Globus pallidus (tissue), 1 donor: ENCODE measurements around the gene FBF1.
"Not testable (repeated sequence)": the region's sequence is repeated elsewhere in the genome, so short reads cannot be mapped to it uniquely, and the experiment has no call there.

ENCODE experiments used
- DNase-seq: peaks from one replicate; pipeline ENCODE4 v3.0.0-alpha.2; 2015; ENCODE audit warnings: low spot score

Gene FBF1

DNA sequence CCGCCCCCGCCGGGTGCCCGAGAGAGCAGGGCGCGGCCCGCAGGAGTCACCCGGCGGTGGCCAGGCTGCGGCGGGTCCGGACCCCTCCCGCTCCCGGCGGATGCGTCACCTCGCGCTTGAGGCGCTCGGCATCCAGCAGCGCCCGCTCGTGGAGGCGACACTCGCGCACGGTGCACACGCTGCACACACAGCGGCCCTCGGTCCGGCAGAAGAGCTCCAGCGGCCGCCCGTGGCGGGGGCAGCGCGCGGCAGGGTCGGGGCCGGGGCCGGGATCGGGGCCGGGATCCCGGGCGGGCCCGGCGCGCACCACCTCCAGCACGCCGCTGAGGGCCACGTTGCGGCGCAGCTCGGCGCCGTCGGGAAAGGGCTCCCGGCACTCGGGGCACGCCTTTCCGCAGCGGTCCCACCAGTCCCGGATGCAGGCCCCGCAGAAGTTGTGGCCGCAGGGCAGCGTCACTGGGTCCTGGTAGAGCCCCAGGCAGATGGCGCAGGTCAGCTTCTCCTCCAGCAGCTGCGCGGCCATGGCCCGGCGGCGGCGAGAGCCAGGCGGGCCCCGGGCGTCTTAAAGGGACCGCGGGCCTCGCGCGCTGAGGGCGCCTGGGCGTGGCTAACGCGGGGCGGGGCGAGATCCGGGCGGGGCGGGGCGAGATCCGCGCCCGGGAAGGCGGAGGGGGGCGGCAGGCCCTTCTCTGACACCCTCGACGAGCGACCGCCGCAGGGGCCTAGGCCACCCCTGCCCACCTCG, 44.3 kb downstream of the FBF1 start, which contains the start of gene TRIM65:
Gene TRIM65 (minus strand): TSS at position 537 of the 745 bp plus-strand sequence. CDS start 14 bp downstream, at position 523.
- DNase-seq = peak; percentile 84

DNA sequence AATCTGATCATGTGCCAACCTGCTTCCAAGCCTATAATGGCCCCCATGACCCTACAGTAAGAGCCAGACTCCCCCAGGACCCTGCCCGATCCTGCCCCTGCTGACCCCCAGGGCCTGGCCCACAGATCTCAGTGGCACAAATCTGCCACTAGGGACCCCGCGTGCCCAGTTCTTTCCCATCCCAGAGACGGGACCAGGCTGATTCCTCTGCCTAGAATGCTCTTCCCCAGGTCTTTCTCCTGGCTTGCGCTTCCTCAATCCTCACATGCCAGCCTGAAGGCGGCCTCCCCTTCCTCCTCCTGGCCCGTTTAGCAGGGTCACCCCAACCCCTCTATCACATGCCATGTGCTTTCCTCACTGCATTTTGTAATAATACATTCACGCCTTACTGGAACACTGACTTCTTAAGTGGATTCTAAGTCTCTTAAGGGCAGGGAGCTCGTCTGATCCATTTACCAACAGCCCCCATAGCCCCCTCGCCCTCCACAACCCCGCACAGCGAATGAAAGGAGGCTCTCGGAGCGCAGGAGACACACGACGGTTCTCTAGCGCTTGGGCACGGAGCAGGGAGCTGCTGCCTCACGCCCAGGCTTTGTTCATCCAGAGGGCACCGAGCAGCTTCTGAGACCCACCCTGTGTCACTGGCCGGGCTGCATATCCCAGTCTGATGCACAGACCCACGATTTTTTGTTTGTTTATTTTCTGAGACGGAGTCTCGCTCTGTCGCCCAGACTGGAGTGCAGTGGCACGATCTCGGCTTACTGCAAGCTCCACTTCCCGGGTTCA, 45.3 kb downstream of the FBF1 start:
- DNase-seq = no peak

DNA sequence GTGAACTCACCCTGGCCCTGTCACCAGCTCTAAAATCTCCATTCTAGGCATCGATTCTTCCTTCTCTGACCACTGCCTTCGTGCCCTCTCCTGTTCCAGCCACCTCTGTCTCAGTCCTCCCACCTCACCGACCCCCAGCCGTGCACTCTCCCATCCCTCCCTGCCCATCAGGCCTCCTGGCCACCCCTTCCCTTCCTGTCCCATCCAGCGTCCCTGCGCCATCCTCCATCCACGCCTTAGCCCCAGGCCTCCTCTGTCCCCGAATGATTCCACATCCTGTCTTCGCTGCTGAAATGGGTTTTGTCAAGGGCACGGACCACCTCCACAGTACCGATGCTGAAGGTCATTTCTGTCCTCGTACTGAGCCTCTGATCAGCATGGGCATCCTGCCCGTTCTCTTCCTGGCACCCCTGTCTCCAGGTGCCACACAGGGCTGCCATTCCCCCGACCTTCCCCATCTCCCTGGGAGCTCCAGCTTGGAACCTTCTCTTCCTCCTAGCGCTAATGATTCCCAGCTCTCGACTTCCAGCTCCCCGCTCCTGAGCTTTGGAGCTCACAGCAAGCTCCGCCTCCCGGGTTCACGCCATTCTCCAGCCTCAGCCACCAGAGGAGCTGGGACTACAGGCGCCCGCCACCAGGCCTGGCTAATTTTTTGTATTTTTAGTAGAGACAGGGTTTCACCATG, 46.7 kb downstream of the FBF1 start:
- DNase-seq = no peak

DNA sequence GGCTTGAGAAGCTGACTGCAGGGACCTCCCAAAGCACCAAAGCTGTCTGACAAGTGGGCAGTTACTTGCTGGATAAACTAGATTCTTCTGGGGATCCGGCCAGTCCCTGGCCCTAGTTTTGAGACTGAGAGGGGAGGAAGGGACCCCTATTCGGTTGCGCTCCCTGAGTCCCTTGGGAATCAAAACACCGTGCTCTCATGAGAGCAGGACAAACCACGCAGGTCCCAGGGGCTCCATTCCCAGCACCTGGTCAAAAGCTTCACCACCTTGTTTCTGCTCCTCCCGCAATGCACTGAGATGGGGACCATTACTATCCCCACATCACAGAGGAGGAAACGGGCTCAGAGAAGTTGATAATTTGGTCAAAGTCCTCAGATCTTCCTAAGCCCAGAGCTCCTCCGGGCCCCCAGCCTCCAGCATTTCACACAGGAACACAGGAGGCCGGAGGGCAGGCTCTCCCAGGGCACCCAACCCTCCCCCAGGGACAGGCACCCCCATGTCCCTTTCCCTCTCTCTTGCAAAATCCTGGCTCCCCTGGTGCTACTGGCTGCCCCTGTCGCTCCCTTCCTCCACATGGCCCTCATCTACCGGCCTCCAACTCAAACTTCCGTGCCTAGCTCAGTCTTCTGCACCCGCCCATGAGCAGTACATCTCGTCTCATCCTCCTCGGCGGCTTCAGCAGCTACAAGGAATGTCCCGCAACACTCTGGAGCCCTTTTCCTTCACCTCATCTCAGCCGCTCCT, 47.4 kb downstream of the FBF1 start:
- no peak for DNase-seq

DNA sequence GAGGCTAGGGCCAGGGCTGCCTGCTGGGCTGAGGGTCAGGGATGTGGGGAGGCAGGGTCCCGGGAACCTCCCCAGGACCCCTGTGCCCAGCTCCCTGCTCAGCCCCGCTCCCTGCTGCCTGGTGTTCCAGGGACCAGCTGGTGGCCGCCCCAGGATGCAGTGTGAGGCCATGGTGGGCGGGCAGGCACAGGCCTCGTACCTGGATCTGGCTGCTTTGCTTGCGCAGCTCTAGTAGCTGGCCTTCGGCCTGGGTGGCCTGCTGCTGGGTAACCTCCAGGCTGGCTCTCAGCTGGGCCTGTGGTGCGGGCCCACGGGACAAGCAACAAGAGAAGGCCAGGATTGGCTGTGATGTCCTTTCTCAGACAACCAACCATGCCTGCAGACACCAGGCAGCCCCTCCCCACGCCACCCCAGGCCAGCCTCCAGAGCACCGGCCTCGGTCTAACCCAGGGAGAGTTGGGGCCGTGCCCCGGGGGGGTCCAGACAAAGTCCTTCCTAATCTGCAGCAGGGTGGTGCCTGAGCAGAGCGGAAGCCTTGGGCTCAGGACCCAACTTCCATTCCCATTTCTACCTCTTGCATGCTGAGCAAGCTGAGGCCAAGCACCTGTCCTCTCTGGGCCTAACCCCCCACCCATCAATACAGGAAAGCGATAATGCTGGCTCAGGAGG, 48.2 kb downstream of the FBF1 start:
- no peak for DNase-seq

DNA sequence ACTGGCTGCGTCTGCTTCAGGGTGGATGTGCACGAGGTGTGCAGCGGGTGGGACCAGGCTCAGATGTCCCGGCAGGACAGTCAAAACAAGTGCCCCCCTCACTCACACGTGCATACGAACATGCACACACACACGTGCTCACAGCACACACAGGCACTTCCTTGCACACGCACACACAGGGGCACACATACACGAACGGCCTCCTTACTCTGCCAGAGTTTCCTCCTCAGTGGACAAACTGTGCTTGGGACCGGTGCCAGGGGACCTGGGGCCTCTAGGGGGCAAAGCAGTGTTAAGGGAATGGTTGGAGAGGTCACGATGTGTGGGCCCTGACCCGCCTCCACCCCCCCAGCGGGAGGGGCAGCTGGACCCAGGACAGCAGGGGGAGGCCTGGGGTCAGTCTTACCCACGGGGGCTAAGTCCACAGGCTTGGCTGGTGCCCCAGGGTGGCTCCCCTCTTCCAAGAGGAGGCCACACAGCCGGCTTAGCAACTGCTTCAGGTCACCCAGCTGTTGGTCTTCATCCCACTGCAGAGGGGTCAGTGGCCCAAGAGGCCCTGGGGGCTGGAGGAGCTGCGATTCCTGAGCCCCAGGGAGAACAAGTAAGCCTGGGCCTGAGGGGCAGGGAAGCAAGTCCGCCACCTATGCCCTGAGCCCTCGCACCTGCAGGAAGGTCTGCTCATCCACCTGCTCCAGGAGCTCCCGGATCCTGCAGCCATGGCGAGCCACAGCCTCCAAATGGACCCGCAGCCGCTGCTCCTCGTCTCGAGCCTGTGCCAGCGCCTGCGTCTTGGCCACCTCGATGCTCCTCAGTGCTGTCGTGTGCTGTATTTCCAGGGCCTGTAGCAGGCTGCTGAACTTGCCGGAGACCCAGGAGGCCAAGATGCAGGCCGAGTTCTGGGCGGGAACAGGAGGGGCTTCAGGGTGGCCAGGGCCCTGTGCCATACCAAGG, 49.0 kb downstream of the FBF1 start:
- no peak for DNase-seq

DNA sequence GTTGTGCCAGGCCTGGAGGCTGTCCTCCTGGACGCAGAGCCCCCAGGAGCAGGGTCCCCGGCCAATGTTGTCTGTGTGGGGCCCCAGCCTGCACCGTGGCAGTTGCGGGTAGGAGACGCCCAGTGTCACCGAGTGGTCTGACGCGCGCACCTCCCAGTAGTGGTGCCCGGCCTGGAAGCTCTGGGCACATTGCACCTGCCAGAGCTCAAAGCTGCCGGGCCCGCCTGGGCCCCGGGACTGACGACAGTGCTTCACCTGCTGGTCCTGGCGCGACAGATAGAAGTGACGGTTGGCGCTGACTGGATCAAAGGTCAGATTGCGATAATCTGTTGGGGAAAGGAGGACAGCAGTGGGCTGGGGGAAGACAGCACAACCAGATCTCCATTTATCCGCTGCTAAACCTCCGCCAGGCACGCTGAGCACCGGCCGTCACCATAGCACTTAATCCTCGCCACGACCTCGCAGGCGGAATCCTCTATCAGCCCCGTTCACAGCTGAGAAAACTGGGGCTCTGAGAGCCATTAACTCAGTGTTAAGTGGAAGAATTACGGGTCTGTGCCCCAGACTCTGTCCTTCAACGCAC, 49.7 kb downstream of the FBF1 start:
- no peak for DNase-seq

DNA sequence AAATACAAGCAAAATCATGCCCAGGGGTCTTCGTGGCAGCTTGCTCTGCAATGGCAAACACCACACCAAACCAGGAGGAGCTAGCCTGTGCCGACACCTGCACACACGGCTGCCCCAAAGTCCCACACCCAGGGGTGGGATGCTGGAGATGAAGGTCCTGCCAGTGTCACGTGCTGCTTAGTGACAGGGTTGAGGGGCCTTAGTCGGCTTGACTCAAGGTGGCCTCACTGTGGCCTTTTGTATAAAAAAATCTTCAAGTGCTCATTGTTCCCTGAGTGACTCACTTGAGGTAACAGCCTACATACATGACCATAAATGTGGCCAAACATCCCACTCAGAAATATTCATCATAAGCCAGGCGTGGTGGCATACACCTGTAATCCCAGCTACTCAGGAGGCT, 51.4 kb downstream of the FBF1 start:
- DNase-seq = no peak

DNA sequence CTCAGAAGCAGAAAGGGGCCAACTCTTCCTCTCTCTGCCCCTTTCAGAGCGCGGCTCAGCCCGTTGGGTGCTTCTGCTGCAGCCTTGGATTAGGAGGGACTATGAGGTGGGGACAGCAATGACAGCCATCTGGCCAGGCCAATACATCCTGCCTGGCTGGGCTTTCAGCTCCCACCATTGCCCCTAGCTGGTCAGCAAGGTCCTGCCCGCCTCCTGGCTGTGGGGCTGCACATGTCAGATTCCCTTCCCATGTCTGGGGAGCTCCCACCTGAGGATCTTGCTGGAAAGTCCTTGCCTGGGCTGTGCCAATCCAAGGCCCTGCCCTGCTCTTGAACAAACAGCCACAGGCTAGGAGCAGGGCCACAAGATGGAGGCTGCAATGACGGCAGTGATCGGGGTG, 52.4 kb downstream of the FBF1 start:
- DNase-seq = no peak

DNA sequence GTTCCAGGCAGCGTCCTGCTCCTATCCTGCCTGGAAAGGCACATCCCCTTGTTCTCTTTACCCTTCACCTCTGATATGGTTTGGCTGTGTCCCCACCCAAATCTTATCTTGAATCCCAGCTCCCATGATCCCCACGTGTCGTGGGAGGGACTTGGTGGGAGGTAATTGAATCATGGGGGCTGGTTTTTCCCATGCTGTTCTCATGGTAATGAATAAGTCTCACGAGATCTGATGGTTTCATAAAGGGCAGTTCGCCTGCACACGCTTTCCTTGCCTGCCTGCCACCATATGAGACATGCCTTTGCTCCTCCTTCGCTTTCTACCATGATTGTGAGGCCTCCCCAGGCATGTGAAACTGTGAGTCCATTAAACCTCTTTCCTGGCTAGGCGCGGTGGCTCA, 55.0 kb downstream of the FBF1 start:
- DNase-seq = not testable (repeated sequence)

DNA sequence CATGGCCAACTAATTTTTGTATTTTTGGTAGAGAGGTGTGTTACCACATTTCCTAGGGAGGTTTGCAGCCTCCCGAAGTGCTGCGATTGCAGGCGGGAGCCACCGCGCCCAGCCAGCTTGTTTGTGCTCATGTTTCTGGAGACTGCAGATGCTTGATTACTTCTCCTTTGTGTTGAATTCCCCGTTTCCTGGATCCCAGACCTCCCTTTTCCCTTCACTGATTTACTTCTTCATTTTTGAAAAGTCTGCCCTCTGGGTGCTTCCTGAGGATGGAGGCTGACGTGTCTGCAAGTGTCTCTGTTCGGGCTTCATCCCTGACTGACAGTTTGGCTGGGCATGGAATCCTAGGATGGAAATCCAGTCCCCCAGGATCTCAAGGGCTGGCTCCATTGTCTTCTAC, 55.4 kb downstream of the FBF1 start:
- DNase-seq = no peak

DNA sequence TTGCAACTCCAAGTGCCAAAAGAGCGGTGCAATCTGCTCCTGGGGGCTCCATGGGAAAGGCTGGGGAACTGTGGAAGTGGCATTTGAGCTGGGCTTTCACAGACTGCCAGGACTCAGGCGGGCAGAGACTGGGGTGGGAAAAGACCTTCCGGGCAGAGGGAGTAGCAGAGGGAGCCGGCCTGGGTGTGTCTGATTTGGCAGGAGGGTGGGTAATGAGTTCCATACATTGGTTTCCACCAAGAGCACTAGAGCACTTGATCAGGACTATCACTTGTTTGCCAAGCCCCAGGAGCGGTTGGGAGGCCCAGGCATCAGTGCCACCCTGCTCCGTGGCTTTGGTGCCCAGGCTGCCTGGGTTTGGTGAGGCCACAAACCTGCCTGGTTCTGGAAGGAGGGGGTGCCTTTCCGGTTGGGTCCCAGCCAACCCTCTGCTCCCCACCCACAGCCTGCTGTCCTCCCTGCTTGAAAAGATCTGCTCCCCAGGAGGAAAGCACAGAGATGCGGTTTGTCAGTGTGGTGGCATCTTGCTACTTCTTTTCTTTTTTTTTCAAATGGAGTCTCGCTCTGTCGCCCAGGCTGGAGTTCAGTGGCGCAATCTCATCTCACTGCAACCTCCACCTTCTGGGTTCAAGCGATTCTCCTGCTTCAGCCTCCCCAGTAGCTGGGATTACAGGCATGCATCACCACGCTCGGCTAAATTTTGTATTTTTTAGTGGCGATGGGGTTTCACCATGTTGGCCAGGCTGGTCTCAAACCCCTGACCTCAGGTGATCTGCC, 59.0 kb downstream of the FBF1 start:
- DNase-seq = no peak

DNA sequence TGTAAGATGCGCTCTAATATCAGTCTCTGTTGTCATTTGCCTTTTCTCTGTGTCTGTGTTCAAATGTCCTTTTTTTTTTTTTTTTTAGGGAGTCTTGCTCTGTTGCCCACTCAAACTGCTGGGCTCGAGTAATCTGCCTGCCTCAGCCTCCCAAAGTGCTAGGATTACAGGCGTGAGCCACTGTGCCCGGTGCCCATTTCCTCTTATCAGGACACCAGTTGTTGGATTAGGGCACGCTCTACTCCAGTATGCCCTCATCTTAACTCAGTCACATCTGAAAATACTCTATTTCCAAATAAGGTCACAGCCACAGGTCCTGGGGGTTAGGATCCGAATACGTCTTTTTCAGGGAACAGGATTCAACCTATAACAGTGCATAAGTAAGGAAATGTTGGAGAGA, 60.6 kb downstream of the FBF1 start:
- no peak for DNase-seq

DNA sequence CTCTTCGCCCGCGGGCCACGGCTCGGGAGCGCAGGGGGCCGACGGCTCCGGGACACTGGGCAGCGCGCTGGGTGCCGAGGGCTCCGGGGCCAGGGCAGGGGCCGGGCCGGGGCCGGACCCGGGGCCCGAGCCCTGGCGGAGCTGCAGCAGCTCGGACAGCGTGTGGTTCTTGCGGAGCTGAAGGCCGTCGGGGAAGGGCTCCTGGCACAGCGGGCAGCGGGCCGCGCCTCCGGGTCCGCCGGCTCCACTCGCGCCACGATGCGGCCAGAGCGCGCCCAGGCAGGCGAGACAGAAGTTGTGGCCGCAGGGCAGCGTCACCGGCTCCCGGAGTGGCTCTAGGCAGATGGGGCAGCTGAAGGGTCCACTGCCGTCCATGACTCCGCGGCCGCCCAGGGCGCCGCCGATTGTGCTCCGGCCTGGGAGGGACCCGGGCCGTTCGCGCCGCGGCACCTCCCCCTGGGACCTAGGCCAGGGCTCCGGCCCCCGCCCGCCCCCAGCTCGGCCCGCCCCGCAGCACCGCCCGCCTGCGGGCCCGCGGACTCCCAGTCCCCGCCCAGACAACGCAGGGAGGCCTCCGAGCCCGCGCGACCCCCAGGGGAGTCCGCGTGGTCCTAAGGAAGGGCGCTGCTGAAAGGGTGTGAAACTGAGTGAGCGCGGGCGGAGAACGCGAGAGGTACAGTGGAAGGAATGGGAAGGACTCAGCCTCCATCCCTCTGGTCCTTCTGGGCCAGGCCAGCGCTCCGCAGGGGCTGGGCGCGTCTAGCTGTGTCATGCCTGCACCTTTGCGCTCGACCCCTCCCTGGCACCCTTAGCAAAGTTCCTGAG, 62.5 kb downstream of the FBF1 start, which contains the start of gene TRIM47:
Gene TRIM47 (minus strand): TSS at position 408 of the 825 bp plus-strand sequence. CDS start 33 bp downstream, at position 375.
- DNase-seq = peak; percentile 74

DNA sequence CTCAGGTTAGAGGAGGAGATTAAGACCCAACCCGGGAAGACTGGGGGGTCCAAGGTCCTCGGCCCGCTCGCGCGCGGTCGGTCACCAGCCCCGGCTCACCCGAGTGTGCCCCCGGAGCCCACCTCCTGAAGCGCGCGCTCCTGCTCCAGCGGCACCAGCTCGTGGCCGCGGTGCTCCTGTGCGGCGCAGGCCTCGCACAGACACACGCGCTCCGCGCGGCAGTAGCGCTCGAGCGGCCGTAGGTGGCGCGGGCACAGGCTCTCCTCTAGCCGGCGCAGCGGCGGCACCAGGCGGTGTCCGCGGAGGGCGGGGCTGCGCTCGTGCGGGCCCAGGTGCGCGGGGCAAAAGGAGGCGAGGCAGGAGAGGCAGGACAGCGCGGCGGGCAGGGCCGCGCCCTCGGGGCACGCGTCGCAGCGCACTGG, 63.1 kb downstream of the FBF1 start:
- DNase-seq = peak; percentile 65

DNA sequence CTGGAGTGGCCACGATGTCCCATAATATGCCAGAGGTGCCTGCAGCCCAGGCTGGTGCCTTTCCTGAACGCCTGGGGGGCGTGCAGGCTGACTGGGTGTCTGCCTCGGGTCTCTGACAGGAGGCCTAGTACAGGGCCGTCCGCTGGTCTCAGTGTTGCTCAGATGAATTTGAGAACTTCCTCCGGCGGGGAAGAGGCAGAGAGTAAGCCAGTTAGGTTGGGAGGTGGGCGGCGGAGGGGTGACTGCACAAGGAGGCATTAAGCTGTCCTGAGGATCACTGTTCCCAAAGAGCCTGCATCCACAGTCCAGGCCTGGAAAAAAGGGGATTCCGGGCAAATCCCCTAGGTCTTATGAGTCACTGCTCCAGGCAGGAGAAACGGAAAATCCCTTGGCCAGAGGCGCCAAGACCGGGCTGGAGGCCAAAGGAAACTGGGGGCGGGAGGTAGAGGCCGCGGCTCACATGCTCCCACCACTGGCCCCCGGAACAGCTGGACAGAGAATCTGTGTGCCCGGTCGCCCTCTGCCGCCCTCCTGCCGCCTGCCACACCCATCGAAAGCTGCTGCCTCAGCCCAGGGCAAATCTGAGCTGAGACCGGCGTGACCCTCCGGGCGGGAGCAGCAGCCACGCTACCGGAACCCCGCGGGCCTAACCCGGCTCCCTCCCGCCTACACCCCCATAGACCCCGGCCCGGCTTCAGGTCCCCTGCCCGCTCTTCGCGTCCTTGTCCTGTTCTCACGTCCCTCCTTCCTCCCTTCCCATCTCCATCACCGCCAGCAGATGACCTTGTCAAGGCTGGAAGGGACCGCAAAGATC, 63.7 kb downstream of the FBF1 start:
- DNase-seq = peak; percentile 86
